NCI-H524 (cell line): ENCODE results near the gene KRT80.

Experiments
- DNase-seq, 2 experiments: peaks; one replicate each; lab custom pipeline; 2025; lab: John Stamatoyannopoulos, UW

The KRT80 gene

GRCh38 chr12:52155048-52155868 is 36.6 kb downstream of the KRT80 start:
- no peak for DNase-seq

GRCh38 chr12:52152905-52153317 is 38.9 kb downstream of the KRT80 start:
- DNase-seq = no peak

- DNase-seq = peak; percentile 40 to 48
These were observed 39.7 kb downstream of the KRT80 start for GRCh38 chr12:52151837-52152783.

GRCh38 chr12:52151153-52151836 is 40.5 kb downstream of the KRT80 start:
- DNase-seq = no peak

- no peak for DNase-seq
These were observed 42.1 kb downstream of the KRT80 start for GRCh38 chr12:52149651-52150241.

GRCh38 chr12:52149182-52149641 is 42.6 kb downstream of the KRT80 start:
- no peak for DNase-seq

GRCh38 chr12:52148464-52149181 is 43.2 kb downstream of the KRT80 start:
- DNase-seq = no peak

- DNase-seq = no peak
These were observed 43.8 kb downstream of the KRT80 start for GRCh38 chr12:52147964-52148463.

GRCh38 chr12:52147367-52147963 is 44.3 kb downstream of the KRT80 start:
- DNase-seq = no peak

- no peak for DNase-seq
These were observed 44.9 kb downstream of the KRT80 start for GRCh38 chr12:52146822-52147366.

GRCh38 chr12:52146089-52146821 is 45.6 kb downstream of the KRT80 start:
- no peak for DNase-seq

GRCh38 chr12:52145228-52146088 is 46.4 kb downstream of the KRT80 start:
- DNase-seq = no peak

GRCh38 chr12:52144512-52145227 is 47.1 kb downstream of the KRT80 start:
- no peak for DNase-seq

GRCh38 chr12:52142431-52142830 is 49.4 kb downstream of the KRT80 start:
- DNase-seq = no peak

- no peak for DNase-seq
These were observed 49.9 kb downstream of the KRT80 start for GRCh38 chr12:52141875-52142274.

- DNase-seq = peak in 1 of 2 experiments; percentile 17
These were observed 50.5 kb downstream of the KRT80 start for GRCh38 chr12:52141306-52141705.

- DNase-seq = peak in 1 of 2 experiments; percentile 36
These were observed 52.2 kb downstream of the KRT80 start for GRCh38 chr12:52139579-52140062.

GRCh38 chr12:52139147-52139546 is 52.7 kb downstream of the KRT80 start:
- DNase-seq = no peak
